D721Med (cell line): ENCODE results near the gene LRRC28.

Experiments used
- DNase-seq: peaks from one replicate; pipeline ENCODE4 v3.0.0; 2011; ENCODE audit warnings: low spot score; ENCODE audit not compliant: insufficient read length
- FAIRE-seq: peaks from 2 replicates; lab custom pipeline; 2011; peaks lifted over from hg19 to GRCh38; lab: Jason Lieb, UNC
- CTCF ChIP-seq: IDR thresholded peaks from 2 replicates; pipeline ENCODE4 v1.5.1; 2012; ENCODE audit warnings: mild to moderate bottlenecking, control low read depth; ENCODE audit not compliant: insufficient read depth; ENCODE audit errors: missing control alignments

The LRRC28 gene

DNA sequence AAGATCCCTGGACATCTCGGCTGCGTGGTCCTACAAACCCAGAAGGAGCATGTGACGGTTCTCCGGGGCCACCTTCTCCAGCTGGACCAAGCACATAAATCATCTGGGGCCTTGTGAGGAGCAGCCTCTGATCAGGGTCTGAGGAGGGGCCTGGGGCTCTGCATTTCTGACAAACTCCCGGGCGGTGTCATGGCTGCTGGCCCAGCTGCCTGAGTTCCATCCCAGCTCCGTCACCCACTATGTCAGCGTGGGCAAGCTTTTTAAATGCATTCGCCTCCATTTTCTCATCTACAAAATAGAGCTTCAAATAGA is 188.2 kb downstream of the LRRC28 start:
- FAIRE-seq: no peak
- no peak for DNase-seq
- no peak for TF ChIP-seq CTCF

DNA sequence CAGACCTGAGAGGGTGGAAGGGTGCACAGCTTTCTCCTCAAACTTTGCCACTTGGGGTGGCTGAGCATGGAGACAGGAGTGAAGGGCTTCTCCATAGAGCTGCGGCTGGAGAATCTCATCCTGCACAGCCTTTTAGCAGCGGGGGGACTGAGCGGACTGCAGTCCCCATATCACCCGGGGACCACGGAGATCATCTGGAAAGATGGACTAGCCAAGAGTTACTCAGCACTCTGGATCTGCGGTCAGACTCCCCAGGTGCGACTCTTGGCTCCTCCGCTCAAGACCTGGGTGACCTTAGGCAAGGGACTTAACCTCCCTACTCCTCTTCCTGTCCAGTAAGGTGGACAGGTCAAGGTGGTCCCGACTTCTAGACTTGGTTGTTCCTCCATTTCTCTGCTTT is 188.7 kb downstream of the LRRC28 start:
- TF ChIP-seq CTCF: no peak
- DNase-seq (no peak), FAIRE-seq (no peak)
